Sigmoid colon (tissue), 3 donors: ENCODE measurements around the gene HOXA13.

Experiments
- CTCF ChIP-seq, 4 experiments: fragments of 450-650 bp in 3 of 4; fragments of 200-600 bp in 1 of 4; IDR thresholded peaks; one replicate each; pipeline ENCODE4 v1.5.1; 2016 to 2019; ENCODE audit warnings: antibody characterized with exemption in 4 of 4, mild to moderate bottlenecking in 3 of 4, moderate library complexity in 2 of 4
- POLR2A ChIP-seq, 2 donors: fragments of 450-650 bp; IDR thresholded peaks; one replicate each; pipeline ENCODE4 v1.6.1; 2016; ENCODE audit warnings: antibody characterized with exemption in 2 of 2, mild to moderate bottlenecking in 2 of 2, moderate library complexity in 2 of 2

DNA sequence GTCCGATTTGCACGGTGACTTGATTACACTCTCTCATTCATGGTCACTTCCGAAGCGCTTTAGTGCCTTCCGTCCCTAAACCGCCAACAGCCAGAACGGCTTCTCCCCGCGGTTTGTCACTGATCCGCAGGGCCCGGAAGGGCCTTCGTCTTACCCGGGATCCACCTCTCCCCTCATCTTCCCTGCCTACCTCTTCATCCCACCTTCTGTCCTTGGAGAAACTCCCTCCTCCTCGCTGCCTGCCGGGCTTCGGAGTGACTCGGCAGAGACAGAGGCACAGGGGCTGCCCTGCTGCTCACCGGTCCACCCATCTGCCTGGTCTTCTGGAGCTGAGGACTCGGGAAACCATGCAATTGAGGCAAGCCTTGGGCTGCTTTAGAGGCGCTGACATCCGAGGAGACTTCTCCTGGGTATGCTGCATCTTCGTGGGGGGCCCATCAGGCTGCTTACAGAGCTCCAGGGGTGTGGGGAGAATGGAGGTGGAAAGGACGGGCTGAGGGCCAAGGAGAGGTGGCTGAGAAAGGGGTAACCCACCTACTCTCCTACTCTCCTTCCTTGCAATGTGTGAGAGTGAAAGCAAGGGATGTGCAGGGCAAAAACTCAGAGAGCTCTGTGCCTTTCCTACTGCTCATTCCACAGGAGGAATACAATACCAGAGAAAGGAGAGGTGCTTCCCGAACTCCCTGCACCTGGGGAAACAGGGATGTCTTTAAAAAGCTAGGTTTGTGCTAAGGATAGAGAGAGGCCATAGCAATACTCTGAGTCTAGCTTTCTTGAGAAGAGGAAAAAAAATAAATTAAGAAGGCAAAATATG, 13.8 kb downstream of the HOXA13 start:
- TF ChIP-seq POLR2A (IDR thresholded peaks at IDR 0.05) (no peak), CTCF (IDR thresholded peaks at IDR 0.05) (no peak)
